Neuron (in vitro differentiated cells): ENCODE results near the gene MED13L.

Source experiments
- H2AFZ ChIP-seq: one replicate; pipeline ENCODE4 v1.6.1; 2013; ENCODE audit warnings: low read depth, mild to moderate bottlenecking, inconsistent platforms, low read length, moderate library complexity
- H3K27me3 ChIP-seq: one replicate; pipeline ENCODE4 v1.6.1; 2013; ENCODE audit warnings: low read length; ENCODE audit not compliant: insufficient read depth
- H3K36me3 ChIP-seq: one replicate; pipeline ENCODE4 v1.6.1; 2013; ENCODE audit warnings: low read length; ENCODE audit not compliant: insufficient read depth
- H3K4me1 ChIP-seq: one replicate; pipeline ENCODE4 v1.6.1; 2013; ENCODE audit warnings: low read length; ENCODE audit not compliant: insufficient read depth
- H3K4me3 ChIP-seq: 2 replicates; pipeline ENCODE4 v1.5.1; 2013; ENCODE audit warnings: mild to moderate bottlenecking, low read length, moderate library complexity
- H3K9me3 ChIP-seq: one replicate; pipeline ENCODE4 v1.6.1; 2013; ENCODE audit warnings: low read length

Gene MED13L

GRCh38 chr12:116150452-116150851 lies 127.0 kb downstream of the MED13L start:
- Histone ChIP-seq H3K9me3 (no peaks in the 10 kb centered on the region), H2AFZ (no peak overlapping the region), H3K4me1 (peaks cover 10% of the 10 kb centered on the region), H3K36me3 (no peaks in the 10 kb centered on the region), H3K4me3 (no peak overlapping the region), H3K27me3 (no peaks in the 10 kb centered on the region)

DNA sequence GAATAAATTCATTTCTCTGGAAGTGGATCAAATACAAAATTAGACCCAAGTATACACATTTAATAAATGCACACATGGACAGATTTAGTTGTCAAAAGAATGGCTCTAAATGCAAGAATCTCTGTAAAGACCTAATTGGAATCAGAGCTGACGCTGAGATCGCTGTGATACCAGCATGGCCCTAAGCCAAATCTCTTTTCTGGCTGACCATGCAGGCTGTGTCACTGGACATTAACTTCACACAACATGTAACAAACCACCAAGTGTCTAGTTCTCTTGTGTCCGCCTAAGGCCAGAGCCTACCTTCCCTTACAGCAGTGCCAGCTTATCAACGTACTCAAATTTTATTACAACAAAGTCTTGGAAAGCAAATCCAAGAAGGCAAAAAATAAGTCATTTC lies 127.5 kb downstream of the MED13L start:
- Histone ChIP-seq H3K4me3 (no peak overlapping the region), H3K9me3 (no peaks in the 10 kb centered on the region), H3K27me3 (no peaks in the 10 kb centered on the region), H3K36me3 (no peaks in the 10 kb centered on the region), H3K4me1 (peaks cover 10% of the 10 kb centered on the region), H2AFZ (no peak overlapping the region)

- no peaks in the 10 kb centered on the region for H3K27me3 ChIP-seq
- no peak overlapping the region for H3K4me3 ChIP-seq
- H2AFZ ChIP-seq: no peak overlapping the region
- no peaks in the 10 kb centered on the region for H3K9me3 ChIP-seq
- no peaks in the 10 kb centered on the region for H3K36me3 ChIP-seq
- H3K4me1 ChIP-seq: peaks cover 12% of the 10 kb centered on the region
Observed at GRCh38 chr12:116148844-116149243, 128.6 kb downstream of the MED13L start.

DNA sequence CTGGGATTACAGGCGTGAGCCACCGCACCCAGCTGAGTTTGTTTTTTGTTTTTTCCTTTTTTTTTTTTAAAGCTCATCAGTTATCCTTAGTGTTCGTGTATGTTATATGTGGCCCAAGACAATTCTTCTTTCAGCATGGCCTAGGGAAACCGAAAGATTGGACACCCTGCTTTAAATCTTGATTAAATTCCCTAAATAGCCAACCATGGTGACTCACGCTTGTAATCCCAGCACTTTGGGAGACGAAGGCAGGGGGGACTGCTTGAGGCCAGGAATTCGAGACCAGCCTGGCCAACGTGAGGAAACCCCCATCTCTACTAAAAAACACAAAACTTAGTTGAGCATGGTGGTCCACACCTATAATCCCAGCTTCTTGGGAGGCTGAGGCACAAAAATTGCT lies 131.1 kb downstream of the MED13L start:
- Histone ChIP-seq H3K36me3 (no peaks in the 10 kb centered on the region), H3K4me1 (peaks cover 4% of the 10 kb centered on the region), H3K9me3 (no peaks in the 10 kb centered on the region), H2AFZ (no peak overlapping the region), H3K4me3 (no peak overlapping the region), H3K27me3 (no peaks in the 10 kb centered on the region)

DNA sequence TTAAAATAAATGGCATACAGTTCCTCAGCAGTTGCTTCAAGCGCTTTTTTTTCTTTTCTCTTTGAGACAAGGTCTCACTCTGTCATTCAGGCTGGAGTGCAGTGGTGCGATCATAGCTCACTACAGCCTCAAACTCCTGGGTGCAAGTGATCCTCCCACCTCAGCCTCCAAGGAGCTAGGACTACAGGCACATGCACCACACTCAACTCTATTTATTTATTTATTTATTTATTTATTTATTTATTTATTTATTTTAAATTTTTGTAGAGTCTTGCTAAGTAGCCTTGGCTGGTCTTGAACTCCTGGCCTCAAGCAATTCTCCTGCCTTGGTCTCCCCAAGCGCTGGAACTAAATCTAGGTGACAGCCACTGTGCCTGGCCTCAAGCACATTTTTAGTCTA lies 132.0 kb downstream of the MED13L start:
- Histone ChIP-seq H3K4me1 (peaks cover 4% of the 10 kb centered on the region), H3K27me3 (no peaks in the 10 kb centered on the region), H2AFZ (no peak overlapping the region), H3K4me3 (no peak overlapping the region), H3K36me3 (no peaks in the 10 kb centered on the region), H3K9me3 (no peaks in the 10 kb centered on the region)

DNA sequence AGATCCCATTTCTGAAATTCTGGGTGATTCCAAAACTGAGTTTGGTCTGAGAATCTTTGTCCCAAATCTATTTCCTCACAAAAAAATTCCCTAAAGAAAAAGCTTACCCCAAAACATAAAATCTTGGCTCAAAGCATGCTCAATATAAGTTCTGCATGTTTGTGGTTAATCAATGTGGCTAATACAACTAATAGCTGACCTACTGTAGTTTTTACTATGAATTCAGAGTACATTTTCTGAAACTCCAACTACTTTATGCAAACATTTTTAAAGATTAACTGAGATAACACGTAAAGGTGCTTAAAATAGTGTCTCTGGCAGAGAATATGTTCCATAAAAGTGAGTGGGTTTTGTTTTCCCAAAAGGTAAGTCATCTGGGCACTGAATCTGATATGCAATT lies 133.1 kb downstream of the MED13L start:
- no peaks in the 10 kb centered on the region for H3K36me3 ChIP-seq
- H3K4me3 ChIP-seq: no peak overlapping the region
- no peaks in the 10 kb centered on the region for H3K9me3 ChIP-seq
- H3K4me1 ChIP-seq: peaks cover 4% of the 10 kb centered on the region
- no peak overlapping the region for H2AFZ ChIP-seq
- H3K27me3 ChIP-seq: no peaks in the 10 kb centered on the region

DNA sequence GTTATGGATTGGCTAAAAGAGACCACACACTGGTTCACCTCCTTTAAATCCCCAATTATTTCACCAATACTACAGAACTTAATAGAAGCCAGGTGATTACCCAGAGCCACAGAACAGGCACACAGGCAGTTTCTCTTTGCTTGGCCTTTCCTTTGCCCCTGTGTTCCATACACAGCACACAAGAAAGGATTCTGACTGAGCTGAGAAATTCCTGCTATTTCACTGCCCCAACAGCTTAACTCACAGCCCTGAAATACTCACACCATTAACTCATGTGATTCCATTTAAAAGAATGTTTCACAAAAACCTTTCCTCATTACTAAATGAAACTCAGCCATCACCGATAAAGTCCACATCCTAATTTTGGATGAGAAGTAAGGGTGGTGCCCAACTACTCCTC lies 133.6 kb downstream of the MED13L start:
- Histone ChIP-seq H3K4me3 (no peak overlapping the region), H3K27me3 (no peaks in the 10 kb centered on the region), H2AFZ (no peak overlapping the region), H3K4me1 (peaks cover 4% of the 10 kb centered on the region), H3K36me3 (no peaks in the 10 kb centered on the region), H3K9me3 (no peaks in the 10 kb centered on the region)

DNA sequence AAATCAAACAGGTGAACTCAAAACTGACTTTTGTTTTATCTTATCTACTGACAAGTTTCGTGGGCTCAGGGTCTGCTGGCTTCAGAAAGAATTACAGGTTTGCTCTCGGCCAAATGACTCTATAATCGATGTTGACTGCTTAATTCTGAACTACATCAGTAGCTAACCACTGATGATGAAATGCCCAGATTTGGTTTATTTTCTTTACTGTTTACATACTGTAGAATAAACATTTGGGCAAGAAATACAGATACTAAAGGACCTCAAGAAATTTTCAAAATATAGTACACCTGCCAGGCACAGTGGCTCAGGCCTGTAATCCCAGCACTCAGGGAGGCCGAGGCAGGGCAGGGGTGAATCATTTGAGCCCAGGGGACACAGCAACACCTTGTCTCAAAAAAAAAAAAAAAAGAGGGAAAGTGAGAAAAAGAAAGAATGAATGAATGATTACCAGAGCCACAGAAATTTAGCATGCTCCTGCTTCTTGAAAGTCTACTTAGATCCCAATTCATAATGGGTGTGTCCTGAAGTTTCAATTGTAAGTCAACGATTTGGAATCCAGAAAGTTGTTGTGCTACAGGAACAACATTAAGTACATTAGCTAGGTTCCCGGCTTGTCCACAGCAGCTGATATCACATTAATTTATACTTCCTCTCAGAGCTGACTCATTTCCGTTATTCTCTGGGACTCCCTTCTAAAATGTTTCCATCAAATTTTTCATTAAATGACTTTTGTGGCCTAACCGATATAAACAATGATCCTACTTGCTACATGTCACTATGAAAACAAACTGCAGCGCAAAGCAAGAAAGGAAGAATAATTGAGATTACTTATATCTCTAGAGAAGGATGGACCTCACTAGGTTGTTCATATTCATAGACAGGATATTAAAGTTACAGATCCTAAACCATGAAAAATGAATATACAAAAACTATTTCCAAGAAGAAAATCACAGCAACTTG lies 134.3 kb downstream of the MED13L start:
- Histone ChIP-seq H3K27me3 (no peaks in the 10 kb centered on the region), H2AFZ (no peak overlapping the region), H3K36me3 (no peaks in the 10 kb centered on the region), H3K4me1 (peaks cover 9% of the 10 kb centered on the region), H3K9me3 (no peaks in the 10 kb centered on the region), H3K4me3 (no peak overlapping the region)

- Histone ChIP-seq H3K4me1 (peaks cover 11% of the 10 kb centered on the region), H3K27me3 (no peaks in the 10 kb centered on the region), H3K36me3 (no peaks in the 10 kb centered on the region), H3K9me3 (no peaks in the 10 kb centered on the region), H2AFZ (no peak overlapping the region), H3K4me3 (no peak overlapping the region)
Observed at GRCh38 chr12:116141833-116142162, 135.7 kb downstream of the MED13L start.

DNA sequence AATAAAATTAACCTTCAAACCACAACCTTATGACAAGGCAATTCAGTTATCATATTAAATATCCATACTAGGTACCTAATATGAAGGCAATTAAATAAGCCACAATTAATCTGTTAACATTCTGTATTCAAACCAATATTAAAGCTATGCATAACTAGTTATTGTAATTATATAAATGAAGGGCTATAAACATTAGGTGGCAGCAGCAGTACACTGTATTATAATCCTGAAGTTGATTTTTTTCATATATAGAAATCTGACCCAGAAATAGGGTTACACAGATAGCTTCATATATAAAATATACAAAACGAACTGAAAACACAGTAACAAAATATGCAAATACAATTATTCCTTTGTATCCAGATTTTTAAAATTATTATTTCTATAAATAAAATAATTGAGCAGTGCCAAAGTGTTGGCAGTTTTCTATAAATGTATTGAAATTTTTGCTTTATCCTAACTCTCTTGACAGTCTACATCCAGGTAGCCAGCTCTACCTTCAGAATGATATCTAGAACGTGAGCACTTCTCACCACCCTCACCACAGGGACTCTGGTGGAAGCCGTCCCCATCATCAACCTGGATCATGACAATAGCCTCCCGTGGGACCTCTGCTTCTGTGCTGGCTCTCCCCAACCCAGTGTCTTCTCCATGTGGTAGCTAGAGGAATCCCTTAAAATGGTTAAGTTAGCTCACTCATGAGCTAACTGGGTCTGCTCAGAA lies 136.2 kb downstream of the MED13L start:
- H2AFZ ChIP-seq: no peak overlapping the region
- no peak overlapping the region for H3K4me3 ChIP-seq
- peaks cover 11% of the 10 kb centered on the region for H3K4me1 ChIP-seq
- no peaks in the 10 kb centered on the region for H3K36me3 ChIP-seq
- H3K9me3 ChIP-seq: no peaks in the 10 kb centered on the region
- H3K27me3 ChIP-seq: no peaks in the 10 kb centered on the region

DNA sequence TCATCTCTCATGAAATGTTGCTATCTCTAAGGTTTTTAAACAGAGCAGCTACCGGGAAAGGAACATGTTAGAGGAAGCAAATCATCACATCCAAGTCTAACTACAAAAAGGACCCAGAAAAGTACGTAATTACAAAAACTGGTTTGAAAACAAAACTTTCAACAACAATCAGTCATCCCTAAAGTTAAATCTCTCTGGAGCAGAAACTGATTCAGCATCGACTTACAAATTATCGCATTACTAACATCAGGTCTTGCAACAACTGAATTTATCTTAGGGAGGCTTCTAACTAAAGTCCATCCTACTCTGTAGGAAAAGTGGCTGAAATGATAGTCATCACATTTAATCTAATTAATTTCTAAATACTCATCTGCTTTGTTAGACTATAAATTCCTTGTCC lies 137.0 kb downstream of the MED13L start:
- no peak overlapping the region for H3K4me3 ChIP-seq
- no peaks in the 10 kb centered on the region for H3K27me3 ChIP-seq
- H3K9me3 ChIP-seq: no peaks in the 10 kb centered on the region
- H3K4me1 ChIP-seq: peaks cover 11% of the 10 kb centered on the region
- no peaks in the 10 kb centered on the region for H3K36me3 ChIP-seq
- H2AFZ ChIP-seq: no peak overlapping the region

GRCh38 chr12:116138781-116139180 lies 138.7 kb downstream of the MED13L start:
- Histone ChIP-seq H3K4me1 (peaks cover 7% of the 10 kb centered on the region), H2AFZ (no peak overlapping the region), H3K4me3 (no peak overlapping the region), H3K27me3 (no peaks in the 10 kb centered on the region), H3K36me3 (no peaks in the 10 kb centered on the region), H3K9me3 (no peaks in the 10 kb centered on the region)

DNA sequence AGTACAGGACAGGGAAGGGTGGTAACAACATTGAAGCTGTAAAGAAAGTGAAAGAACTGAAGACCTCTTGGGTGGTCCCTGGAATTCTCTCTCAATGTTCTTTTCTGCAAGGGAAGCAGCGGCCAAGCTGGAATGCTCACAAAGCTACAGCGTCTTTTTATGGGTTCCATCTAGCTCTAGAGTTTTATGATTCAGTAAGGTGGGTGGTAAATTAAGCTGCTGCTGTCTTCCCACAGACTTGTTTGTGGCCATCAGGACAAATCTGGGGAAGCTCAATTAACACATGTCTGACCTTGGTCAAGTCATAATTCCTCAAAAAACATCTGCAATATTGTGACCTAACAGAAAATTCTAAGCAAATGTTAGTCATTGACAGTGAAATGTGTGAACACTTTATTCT lies 139.1 kb downstream of the MED13L start:
- Histone ChIP-seq H3K9me3 (no peaks in the 10 kb centered on the region), H3K4me1 (peaks cover 7% of the 10 kb centered on the region), H3K36me3 (no peaks in the 10 kb centered on the region), H3K27me3 (no peaks in the 10 kb centered on the region), H2AFZ (no peak overlapping the region), H3K4me3 (no peak overlapping the region)
